GM18505 (cell line): ENCODE measurements around the gene GBP1.
A peak's percentile ranks its signal among the peaks of the same experiment; 100 is the strongest.
"Not testable (repeated sequence)": the region's sequence is repeated elsewhere in the genome, so short reads cannot be mapped to it uniquely, and the experiment has no call there.

Experiments
- ATAC-seq: cut with Tn5 transposase; IDR thresholded peaks from one replicate; pipeline ENCODE4 v1.9.1; 2021; ENCODE audit not compliant: unreplicated experiment
- POLR2A ChIP-seq: IDR thresholded peaks from 4 replicates; pipeline ENCODE4 v1.6.1; 2011; ENCODE audit warnings: borderline replicate concordance; ENCODE audit not compliant: insufficient read depth, insufficient read length; ENCODE audit errors: extremely low read depth

Gene GBP1

DNA sequence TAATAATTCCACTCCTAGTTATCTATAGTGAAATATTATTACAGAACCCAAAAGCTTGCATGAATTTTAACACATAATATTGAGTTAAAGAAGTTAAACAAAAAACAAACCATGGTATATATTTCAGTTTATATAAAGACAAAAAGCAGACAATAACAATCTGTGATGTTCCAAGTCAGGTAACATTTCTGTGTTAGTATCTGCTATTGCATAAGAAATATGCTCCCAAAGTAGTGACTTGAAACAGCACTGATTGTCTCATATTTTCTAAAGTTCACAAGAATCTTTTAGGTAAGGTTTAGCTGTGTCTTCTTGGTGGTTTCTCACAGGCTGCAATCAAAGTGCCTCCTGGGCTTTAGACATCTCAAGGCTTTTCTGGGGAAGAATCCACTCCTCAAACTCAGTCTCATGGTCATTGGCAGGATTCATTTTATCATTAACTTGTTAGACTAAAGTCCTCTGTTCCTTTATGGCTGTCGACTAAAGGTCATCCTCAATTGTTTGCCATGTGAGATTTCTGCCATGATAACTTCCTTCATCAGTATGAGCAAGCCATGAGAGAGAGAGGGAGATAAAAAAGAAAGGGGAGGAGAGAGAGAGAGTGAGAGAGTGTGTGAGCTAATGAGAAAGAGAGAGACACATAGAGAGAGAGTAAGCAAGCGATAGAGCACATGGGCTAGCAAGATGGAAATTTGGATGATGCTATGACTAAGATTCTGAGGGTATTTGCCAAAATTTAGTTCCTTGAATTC is 19.9 kb downstream of the GBP1 start:
- no peak for TF ChIP-seq POLR2A
- ATAC-seq = no peak

DNA sequence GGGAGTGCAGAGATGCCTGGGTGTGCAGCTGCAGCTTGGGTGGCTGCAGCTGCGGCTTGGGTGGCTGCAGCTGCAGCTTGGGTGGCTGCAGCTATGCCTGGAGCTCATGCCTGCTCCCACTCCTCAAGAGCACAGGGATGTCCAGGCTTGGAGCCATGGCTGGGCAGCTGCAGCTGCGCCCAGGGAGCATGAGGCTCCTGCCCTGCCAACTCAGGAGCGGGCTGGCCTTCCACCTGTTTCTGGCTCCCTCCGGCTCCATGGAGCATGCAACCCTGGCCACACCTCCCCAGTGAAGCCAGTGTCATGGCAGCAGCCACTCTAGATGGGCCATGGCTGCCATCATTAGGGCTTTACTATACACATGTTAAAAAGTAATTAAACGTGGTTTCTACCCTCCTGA is 21.1 kb downstream of the GBP1 start:
- no peak for ATAC-seq
- no peak for TF ChIP-seq POLR2A

DNA sequence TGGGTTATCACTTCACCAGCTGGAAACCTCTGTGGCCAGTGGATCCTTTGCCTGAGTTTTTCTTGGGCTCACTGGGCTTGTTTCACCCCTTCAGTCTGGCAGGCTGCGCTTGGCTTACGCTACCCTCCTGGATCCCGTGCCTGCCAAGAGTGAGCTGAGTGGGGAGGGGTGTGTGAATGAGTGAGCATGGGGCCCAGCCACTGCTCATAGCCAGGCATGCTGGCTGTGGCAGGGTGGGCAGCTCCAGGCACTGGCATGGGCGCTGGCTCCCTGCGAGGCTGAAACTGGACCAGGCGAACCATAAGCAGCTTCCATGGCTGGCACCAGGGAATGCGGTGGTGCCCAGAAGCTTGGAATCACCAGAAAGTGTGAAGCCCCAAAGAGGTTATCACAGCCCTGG is 22.5 kb downstream of the GBP1 start:
- ATAC-seq = no peak
- no peak for TF ChIP-seq POLR2A

DNA sequence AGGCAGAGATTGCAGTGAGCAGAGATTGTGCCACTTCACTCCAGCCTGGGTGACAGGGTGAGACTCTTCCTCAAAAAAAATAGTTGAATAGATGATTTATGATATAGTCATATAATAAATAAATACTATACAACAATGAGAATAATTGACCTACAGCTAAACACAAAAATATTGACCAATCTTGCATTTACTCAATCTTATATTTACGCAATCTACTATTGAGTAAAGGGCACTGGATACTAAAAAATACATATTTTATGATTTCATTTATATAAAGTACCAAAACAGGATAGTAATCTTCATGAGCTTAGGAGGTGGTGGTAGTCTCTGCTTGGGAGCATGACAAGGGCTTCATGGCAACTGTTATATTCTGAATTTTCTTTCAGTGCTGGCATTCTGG is 23.3 kb downstream of the GBP1 start:
- no peak for ATAC-seq
- TF ChIP-seq POLR2A = no peak

DNA sequence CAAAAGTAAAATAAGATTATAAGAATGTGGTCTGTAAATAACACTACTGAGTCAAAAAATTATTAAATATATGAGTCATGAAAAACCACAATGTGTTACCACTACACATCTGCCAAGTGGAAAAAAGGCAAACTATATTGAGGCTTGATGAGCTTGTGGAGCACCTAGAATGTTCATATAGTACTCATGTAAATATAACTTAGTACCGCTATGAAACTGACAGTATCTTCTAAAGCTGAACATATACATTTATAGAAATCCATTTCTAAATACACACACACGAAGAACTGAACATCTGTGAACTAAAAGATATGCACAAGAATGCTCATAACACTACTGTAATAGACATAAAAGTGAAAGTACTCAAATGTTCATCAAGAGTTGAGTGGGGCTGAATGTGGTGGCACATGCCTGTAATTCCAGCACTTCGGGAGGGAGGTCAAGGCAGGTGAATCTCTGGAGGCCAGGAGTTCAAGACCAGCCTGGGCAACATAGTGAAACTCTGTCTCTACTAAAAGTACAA is 23.8 kb downstream of the GBP1 start:
- ATAC-seq = peak; percentile 95
- TF ChIP-seq POLR2A = no peak

DNA sequence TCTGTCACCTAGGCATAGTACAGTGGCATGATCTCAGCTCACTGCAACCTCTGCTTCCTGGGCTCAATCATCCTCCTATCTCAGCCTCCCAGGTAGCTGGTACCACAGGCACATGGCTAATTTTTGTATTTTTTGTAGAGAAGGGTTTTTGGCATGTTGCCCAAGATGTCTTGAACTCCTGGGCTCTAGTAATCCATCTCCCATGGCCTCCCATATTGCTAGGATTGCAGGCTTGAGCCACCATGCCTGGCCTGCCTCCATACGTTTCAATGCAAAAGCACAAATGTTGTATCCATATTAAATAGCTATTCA is 24.7 kb downstream of the GBP1 start:
- no peak for ATAC-seq
- no peak for TF ChIP-seq POLR2A

DNA sequence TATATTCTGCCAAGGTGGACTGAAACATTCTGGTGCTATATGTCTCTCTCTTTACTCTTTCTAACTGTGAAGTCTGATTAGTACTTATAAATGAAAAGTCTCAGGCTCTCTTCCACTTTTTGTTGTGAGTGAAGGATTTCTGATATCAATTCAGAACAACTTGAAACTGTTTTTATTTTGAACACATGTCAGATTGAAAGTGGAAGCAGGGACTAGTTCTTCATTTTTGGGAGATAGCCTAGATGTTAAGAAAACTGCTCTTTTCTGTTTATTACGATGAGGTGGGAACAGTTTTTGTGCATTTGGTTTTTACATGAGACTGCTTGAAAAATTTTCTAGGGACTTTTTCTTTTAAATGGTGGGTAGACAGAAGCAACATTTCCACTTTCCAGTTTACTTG is 27.8 kb downstream of the GBP1 start:
- no peak for TF ChIP-seq POLR2A
- ATAC-seq = no peak

DNA sequence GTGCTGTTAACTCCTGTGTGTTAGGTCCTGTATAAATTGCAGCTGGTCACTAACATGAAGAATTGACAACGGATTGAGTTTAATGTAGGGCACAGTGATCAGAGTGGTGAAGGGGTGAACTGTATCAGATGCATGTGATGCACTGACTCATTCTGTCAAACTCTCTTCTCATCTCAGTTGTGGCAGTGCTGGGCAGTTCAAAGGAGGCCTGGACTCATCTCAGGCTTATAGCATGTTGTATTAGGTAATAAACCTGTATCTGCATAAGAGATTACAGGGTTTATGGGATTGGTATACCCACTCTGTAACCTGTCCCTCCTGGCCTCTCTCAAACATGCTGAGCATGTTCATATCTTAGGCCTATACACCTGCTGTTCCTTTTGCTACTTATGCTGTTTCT is 29.9 kb downstream of the GBP1 start:
- no peak for TF ChIP-seq POLR2A
- ATAC-seq = no peak

DNA sequence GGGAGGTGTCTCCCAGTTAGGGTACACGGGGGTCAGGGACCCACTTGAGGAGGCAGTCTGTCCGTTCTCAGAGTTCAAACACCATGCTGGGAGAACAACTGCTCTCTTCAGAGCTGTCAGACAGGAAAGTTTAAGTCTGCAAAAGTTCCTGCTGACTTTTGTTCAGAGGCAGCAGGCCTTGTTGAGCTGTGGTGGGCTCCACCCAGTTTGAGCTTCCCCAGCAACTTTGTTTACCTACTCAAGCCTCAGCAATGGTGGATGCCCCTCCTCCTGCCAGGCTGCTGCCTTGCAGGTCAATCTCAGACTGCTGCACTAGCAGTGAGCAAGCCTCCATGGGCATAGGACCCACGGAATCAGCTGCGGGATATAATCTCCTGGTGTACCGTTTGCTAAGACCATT is 31.0 kb downstream of the GBP1 start:
- not testable (repeated sequence) for ATAC-seq

DNA sequence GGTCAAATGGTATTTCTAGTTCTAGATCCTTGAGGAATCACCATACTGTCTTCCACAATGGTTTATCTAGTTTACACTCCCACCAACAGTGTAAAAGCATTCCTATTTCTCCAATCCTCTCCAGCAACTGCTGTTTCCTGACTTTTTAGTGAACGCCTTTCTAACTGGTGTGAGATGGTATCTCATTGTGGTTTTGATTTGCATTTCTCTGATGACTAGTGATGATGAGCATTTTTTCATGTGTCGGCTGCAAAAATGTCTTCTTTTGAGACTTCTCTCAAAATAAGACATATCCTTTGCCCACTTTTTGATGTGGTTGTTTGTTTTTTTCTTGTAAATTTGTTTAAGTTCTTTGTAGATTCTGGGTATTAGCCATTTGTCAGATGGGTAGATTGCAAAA is 36.0 kb downstream of the GBP1 start:
- not testable (repeated sequence) for ATAC-seq

DNA sequence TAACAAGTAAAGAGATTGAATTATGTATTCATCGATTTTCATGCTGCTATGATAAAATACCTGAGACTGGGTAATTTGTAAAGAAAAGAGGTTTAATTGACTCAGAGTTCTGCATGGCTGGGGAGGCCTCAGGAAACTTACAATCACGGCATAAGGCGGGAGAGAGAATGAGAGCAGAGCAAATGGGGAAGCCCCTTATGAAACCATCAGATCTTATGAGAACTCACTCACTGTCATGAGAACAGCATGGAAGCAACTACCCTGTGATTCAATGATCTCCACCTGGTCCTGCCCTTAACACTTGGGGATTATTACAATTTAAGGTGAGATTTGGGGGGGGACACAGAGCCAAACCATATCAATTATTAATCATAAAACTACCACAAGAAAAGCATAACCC is 39.1 kb downstream of the GBP1 start:
- no peak for ATAC-seq
- TF ChIP-seq POLR2A = no peak

DNA sequence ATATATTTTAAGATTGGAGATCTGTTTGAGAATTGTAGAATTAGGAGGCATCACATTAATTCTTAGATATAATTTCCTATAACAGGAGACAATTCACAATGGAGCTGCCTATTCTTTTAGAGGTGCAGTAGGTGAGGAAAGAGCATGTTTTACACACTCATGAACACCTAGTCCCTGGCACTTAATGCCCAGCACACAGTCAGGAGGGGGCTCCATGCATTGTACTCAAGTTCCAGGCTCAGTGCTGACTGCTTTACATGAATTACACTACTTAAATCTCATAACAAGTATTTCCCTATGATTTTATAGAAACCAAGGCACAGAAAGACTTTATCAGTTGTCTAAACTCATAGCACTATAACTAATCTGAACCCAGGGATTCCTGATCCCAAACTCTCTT is 42.0 kb downstream of the GBP1 start:
- no peak for TF ChIP-seq POLR2A
- ATAC-seq = no peak

DNA sequence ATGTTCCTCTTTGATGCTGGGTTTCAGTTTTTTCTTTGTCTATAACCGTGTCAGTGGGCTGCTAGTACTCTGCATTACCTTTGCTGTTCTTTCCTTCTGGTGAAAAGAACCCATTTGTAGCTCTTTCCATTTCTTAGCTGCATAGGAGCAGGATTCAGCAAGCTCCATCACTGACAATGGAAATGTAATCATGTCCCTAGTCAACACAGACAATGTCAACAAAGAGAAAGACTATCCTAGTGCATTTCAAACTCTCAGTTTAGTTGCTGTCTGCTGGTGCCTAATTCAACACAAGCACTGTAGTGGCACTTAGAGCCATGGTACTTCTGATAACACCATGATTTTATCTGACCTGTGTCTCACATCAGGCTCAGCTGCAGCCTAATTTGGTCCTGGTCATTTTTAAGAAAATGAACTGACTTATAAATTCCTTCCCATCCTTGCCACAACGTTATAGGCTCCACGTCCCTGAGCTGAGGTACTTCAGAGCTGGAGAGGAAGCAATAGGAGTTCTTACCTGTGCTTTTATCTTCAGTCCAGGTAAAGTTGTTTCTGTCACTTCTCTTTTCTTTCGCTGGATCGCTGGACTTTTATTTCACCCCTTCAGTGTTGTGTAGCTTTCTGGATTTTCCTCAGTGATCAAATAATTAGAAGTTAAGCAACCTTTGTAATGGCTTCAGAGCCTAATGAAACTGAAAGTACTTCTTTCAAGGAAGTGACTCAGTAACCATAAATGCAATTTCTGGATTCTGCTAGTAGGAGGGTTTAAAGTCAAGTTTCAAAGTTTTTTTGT is 42.6 kb downstream of the GBP1 start, which contains the start of gene GBP3:
Gene GBP3, minus strand, starts transcription at position 700 of the 793 bp plus-strand sequence. CDS start 2,145 bp downstream, outside the sequence.
- peak; percentile 41 for TF ChIP-seq POLR2A
- peak; percentile 83 for ATAC-seq

DNA sequence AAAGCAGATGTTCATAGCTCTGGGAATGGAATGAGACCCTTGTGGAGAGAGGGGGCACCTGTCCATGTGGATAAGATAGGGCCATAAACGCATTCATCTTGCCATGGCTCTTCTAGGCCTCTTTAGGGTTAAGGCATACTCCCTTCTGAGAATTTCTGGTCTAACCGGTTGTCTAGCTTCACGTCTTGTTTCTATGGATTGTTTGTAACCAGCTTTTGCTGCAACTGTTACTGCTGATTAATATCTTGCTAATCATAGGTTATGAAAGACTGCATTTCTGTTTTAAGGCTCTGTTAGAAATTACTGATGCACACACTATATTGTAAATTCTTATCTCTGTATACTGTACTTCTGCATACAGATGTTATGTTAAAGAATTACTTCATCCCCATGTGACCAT is 46.7 kb downstream of the GBP1 start:
- not testable (repeated sequence) for ATAC-seq
